Measurements from ENCODE around the gene TMEM250. TPM values are rescaled to one million over a fixed set of nuclear protein-coding genes. Genes with fewer than 3 reads are reported as not detected.

The TMEM250 gene
- total and polyA plus RNA-seq, 2 experiments from 2014 or later = 25.6 to 29.3 TPM

DNA sequence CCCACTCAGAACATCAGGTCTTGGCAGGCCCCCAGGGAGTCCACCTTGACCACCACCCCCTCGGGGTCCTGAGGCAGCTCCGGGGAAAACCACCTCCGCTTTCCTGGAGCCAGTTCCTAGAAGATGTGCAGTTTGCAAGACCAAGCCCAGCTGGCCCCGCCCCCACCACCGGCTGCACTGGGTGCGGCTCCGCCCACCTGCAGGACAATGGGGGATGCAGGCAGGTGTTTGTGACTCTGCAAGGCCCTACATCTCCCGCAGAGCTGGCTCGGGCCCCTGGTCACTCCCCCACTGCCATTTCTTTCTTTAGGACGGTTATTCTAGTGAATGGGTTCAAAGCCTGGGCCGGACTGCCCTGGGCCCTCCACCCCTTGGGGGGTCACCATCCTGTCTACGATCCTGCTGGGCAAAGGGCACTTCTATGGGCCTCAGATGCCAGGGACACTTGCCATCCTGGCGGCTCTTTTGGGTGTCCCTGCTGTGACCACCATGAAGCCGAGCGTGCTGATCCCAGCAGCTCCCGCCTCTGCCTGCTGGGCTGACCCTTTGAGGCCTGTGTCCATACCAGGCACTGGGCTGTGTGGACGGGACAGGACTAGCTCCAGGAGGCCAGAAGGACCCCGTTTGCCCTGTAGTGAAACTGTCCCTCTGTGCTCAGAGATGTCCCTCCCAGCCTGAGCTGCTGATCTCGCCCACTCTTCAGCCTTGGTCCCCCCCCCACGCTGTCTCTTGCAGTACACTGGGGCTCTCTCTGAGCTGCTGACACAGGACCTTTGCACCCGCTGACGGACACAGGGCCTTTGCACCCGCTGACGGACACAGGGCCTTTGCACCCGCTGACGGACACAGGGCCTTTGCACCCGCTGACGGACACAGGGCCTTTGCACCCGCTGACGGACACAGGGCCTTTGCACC is 17.7 kb downstream of the TMEM250 start:
- TF ChIP-seq, protein P1, sequence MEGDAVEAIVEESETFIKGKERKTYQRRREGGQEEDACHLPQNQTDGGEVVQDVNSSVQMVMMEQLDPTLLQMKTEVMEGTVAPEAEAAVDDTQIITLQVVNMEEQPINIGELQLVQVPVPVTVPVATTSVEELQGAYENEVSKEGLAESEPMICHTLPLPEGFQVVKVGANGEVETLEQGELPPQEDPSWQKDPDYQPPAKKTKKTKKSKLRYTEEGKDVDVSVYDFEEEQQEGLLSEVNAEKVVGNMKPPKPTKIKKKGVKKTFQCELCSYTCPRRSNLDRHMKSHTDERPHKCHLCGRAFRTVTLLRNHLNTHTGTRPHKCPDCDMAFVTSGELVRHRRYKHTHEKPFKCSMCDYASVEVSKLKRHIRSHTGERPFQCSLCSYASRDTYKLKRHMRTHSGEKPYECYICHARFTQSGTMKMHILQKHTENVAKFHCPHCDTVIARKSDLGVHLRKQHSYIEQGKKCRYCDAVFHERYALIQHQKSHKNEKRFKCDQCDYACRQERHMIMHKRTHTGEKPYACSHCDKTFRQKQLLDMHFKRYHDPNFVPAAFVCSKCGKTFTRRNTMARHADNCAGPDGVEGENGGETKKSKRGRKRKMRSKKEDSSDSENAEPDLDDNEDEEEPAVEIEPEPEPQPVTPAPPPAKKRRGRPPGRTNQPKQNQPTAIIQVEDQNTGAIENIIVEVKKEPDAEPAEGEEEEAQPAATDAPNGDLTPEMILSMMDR (IDR thresholded peaks at IDR 0.05; ENCODE audit: low read depth, low read length) = no peak
- no peak overlapping the region for H3K4me3 ChIP-seq
- H3K9me3 ChIP-seq (ENCODE audit: low read depth) = no peaks in the 10 kb centered on the region
- no peak for DNase-seq (ENCODE audit: low read depth in 1 of 2, low spot score in 1 of 2)
- no peak overlapping the region for H3K27ac ChIP-seq
- H3K4me1 ChIP-seq (ENCODE audit: low read depth) = peaks cover 3% of the 10 kb centered on the region
- no peaks in the 10 kb centered on the region for H3K36me3 ChIP-seq
- peaks cover 23% of the 10 kb centered on the region for H3K27me3 ChIP-seq

DNA sequence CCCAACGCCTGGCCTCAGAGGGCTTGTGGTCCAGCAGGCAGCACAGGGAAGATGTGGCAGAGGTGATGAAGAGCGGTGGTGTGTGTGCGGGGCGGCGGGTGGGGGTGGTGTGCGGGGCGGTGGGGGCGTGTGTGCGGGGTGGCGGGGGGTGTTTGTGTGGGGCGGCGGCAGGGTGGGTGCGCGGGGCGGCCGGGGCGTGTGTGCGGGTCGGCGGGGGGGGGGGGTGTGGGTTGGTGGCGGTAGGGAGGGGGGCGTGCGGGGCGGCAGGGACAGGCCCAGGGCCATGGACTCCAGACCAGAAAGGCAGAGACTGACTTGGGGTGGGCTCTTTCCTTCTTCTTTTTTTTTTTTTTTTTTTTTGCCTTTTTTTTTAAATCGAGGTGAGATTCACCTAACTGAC is 19.1 kb downstream of the TMEM250 start:
- Histone ChIP-seq H3K9me3 (ENCODE audit: low read depth) (no peaks in the 10 kb centered on the region), H3K27me3 (peaks cover 25% of the 10 kb centered on the region), H3K27ac (no peak overlapping the region), H3K4me3 (no peak overlapping the region), H3K36me3 (no peaks in the 10 kb centered on the region), H3K4me1 (ENCODE audit: low read depth) (peaks cover 3% of the 10 kb centered on the region)
- no peak for DNase-seq (ENCODE audit: low read depth in 1 of 2, low spot score in 1 of 2)
- TF ChIP-seq, protein P1 (IDR thresholded peaks at IDR 0.05; ENCODE audit: low read depth, low read length) = no peak

DNA sequence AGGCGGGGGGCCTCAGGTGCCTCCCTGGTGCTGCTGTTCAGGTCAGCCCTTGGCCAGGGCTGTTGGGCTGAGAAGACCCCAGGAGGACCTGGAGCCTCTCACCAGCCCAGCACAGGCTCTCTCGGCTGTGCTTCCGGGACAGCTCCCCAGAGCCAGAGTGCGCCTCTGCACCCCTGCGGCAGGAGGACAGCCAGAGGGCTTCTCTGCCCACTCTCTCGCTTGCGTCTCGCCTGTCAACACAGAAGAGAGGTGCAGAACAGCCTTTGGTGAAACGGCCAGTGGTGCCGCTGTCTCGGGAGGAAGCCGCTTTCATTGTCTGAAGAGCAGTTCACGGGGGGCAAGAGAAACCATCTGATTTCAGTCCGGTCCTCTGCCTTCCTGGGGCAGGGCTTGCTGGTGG is 19.8 kb downstream of the TMEM250 start:
- TF ChIP-seq, protein P1 (IDR thresholded peaks at IDR 0.05; ENCODE audit: low read depth, low read length) = peak; percentile 8
- peak in 1 of 2 donors; percentile 27 for DNase-seq (ENCODE audit: low read depth in 1 of 2, low spot score in 1 of 2)
- H3K4me3 ChIP-seq = no peak overlapping the region
- H3K36me3 ChIP-seq = no peaks in the 10 kb centered on the region
- no peaks in the 10 kb centered on the region for H3K9me3 ChIP-seq (ENCODE audit: low read depth)
- peaks cover 25% of the 10 kb centered on the region for H3K27me3 ChIP-seq
- peaks cover 4% of the 10 kb centered on the region for H3K4me1 ChIP-seq (ENCODE audit: low read depth)
- no peak overlapping the region for H3K27ac ChIP-seq

DNA sequence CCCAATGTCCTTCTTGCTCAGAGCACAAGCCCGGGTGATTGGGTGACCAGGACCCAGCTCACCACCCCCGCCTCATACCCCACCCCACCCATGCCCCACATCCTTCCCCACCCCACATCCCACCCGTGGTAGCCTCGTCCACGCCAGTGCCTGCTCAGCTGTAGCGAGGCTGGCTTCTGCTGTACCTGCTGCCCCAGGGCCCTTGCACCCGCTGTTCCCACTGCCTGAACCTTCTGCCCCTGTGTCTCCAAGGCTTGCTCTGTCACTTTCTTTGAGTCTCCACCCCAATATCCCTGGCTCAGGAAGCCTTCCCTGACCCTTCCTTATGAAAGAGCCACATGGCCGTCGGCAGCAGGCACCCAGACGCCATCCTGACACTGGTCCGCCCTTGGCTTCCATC is 20.5 kb downstream of the TMEM250 start:
- H3K4me1 ChIP-seq (ENCODE audit: low read depth) = peaks cover 8% of the 10 kb centered on the region
- H3K27ac ChIP-seq = no peak overlapping the region

DNA sequence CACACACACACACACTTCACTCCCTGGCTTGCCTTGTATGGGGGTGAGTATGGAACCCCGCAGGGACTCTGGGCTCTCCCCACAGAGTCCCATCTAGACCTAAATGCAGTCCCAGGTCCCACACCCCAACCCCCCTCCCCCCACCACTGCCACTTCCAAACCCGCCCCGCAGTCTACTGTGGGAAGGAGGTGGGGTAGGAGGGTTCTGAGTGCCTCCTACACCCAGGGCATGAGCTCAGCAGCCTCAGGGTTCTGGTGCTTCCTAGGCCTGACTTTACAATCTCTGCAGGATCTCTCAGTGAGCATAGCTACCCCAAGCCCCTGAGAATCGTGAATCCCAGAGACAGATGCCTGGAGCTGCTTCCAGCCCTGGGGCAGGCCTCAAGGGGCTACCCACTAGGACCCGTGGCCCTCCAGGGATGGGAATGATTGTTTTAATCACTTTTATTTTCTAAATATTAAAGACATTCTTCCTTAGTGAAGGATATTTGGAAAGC is 22.1 kb downstream of the TMEM250 start:
- peaks cover 8% of the 10 kb centered on the region for H3K4me1 ChIP-seq (ENCODE audit: low read depth)
- H3K4me3 ChIP-seq = no peak overlapping the region
- no peaks in the 10 kb centered on the region for H3K36me3 ChIP-seq
- peaks cover 21% of the 10 kb centered on the region for H3K27me3 ChIP-seq
- no peaks in the 10 kb centered on the region for H3K9me3 ChIP-seq (ENCODE audit: low read depth)
- DNase-seq (ENCODE audit: low read depth in 1 of 2, low spot score in 1 of 2) = no peak
- TF ChIP-seq, protein P1 (IDR thresholded peaks at IDR 0.05; ENCODE audit: low read depth, low read length) = no peak
- H3K27ac ChIP-seq = no peak overlapping the region

More for the DNA sequence above, 20.5 kb downstream of the TMEM250 start:
- DNase-seq (ENCODE audit: low read depth in 1 of 2, low spot score in 1 of 2) = no peak
- no peaks in the 10 kb centered on the region for H3K9me3 ChIP-seq (ENCODE audit: low read depth)
- TF ChIP-seq, protein P1 (IDR thresholded peaks at IDR 0.05; ENCODE audit: low read depth, low read length) = no peak
- H3K36me3 ChIP-seq = no peaks in the 10 kb centered on the region
- H3K27me3 ChIP-seq = peaks cover 22% of the 10 kb centered on the region
- no peak overlapping the region for H3K4me3 ChIP-seq

Data from cardiac muscle cell (in vitro differentiated cells and primary cell).